ENCODE data around the gene SH2D1B.

Gene SH2D1B

DNA sequence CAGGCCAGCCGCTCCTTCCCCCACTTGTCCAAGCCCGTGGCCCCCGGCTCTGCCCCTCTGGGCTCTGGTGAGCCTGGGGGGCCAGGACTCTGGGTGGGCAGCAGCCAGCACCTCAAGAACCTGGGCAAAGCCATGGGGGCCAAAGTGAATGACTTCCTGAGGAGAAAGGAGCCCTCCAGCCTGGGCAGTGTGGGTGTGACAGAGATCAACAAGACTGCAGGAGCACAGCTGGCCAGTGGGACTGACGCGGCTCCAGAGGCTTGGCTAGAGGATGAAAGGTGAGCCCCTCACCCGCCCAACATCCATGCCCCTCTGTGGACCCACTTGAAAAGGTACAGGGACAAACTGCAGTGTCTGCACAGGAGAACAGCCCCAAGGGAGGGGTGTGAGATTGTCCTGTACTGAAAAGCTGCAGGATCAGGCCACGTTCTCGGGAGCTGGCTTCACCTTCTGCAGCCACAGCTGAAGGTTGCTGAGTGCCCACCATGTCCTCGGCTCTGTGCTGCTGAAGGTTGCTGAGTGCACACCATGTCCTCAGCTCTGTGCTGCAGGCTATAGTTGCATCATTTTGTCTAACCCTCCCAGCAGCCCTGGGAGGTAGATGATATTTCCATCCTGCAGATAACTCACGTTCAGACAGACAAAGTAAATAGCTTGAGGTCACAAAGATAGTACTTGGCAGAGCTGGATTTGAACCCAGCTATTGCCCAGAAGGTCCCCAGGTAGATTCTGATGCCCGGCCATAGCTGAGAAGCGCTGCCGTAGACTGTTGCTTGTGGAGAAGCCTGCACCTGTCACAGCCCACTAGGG is 29.8 kb downstream of the SH2D1B start:
- no peak for DNase-seq (ENCODE audit: low read depth)

GRCh38 chr1:162381383-162381782 is 30.6 kb downstream of the SH2D1B start, which contains the start of gene C1orf226:
TSS of gene C1orf226 (plus strand) at chr1:162381728. CDS start at chr1:162381902, 174 bp downstream.
- no peak for DNase-seq (ENCODE audit: low read depth)

DNA sequence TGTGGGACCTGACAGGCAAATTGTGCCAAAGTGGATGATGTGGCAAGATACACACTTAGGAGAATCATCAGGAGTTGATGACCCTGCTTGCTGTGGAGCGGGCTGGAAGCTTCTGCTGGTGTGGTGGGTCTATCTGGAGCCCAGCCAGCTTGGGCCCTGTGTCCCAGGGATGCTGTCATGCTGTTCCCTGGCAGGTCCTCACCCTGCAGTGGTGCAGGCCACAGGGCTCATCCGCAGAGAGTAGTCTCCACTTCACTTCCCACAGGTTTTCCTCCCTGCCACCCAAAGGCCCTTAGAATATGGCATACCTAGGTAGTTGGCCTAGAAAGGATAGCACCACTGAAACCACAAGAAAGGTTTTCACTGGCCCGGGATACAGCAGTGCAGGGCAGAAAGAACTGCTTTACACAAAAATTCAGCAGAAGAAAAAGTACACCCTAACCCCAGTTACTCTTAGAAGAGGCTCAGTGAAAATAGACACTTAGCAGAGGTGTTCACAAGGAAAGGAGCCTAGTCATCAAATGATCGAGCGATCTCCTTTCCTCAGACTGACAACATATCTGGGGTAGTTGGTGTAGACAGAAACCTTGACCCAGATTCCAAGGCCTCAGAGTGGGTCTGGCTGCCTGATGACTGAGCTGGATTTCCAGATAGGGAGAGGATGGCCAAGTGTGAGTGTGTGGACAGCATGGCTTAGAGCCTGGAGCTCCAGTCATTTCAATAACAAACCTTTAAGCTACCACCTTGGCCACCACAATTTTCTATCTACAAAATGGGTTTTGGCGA is 31.7 kb downstream of the SH2D1B start:
- no peak for DNase-seq (ENCODE audit: low read depth)

- DNase-seq (ENCODE audit: low read depth): no peak
Measured at GRCh38 chr1:162376691-162377090, 35.2 kb downstream of the SH2D1B start, which contains the start of gene SPATA46. TSS of gene SPATA46 (minus strand) at chr1:162376854. CDS start at chr1:162376790, 64 bp downstream.

- no peak for DNase-seq (ENCODE audit: low read depth)
Measured at GRCh38 chr1:162375463-162375862, 36.5 kb downstream of the SH2D1B start.

- DNase-seq (ENCODE audit: low read depth): no peak
Measured at GRCh38 chr1:162374406-162374805, 37.5 kb downstream of the SH2D1B start.

DNA sequence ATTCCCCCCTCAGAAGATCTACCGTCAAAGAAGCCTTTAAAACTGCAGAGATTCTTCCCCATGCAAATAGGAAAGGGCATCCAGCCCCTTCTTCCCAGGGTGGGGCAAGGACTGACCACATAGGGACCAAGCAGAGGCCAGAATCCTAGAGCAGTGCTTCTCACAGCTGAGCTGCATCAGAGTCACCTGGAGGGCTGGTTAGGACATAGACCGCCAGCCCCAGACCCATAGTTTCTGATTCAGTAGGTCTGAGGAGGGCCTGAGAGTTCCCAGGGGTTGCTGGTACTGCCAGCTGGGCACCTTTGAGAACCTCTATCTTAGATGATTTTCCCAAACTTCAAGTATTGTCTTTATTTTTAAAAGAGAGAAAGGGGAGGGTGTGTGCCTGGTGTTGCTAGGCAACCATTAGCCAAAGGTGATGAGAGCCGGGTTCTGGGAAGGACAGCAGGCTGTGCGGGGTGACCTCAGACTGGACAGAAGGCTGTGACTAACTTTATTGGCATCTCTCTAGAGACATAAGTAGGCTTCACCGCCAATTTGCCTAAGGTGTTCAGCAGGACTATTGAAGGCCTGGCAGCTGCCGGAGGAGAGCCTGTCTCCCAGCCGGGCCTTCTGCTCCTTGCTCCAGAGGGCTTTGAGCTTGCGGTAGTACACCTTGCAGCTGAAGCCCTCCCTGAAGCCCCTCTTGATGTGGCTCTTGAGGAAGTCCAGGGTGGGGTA is 38.2 kb downstream of the SH2D1B start:
- DNase-seq (ENCODE audit: low read depth): no peak

- DNase-seq (ENCODE audit: low read depth): no peak
Measured at GRCh38 chr1:162373072-162373427, 38.9 kb downstream of the SH2D1B start.

DNA sequence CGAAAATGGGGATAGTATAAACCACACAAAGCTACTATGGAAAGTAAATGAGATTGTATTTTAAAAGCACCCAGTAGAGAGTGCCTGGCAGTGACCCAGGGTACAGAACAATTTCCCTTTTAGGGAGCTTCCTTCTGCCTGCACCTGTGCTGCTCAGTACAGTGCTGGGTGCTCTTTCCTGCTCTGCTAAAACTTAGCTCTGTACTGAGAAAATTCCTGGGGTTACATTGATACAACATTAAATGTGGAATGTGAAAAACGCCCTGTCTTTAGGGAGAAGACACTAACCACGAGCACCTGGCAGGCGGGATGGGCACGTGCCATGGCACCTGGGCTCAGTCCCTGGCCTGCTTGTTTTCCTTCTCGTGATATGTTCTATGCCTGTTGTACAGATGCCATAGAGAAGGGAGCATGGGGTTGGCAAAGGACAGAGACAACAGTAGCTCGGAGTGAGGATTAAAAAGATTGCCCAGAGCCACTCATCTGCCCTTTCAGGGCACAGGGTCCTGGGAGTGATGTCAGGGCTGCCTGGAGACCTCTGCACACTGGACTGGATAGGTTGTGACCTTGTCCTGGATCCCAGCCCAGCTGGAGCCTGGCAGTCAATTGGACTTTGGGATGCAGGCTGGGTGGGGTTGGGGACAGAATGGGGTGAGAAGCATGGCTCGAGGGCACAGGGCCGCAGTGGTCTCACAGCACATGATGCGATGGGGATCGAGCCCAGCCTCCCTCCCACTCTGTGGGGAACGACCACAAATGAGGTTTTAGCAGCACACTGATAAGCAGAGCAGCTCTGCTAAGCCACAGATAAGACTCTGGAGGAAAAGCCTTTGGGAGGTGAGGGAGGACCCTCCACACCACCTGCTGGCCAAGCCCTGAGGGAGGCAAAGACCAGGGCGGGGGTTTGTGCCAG is 39.5 kb downstream of the SH2D1B start:
- no peak for DNase-seq (ENCODE audit: low read depth)

- DNase-seq (ENCODE audit: low read depth): no peak
Measured at GRCh38 chr1:162371611-162372010, 40.3 kb downstream of the SH2D1B start.

- DNase-seq (ENCODE audit: low read depth): no peak
Measured at GRCh38 chr1:162370721-162371120, 41.2 kb downstream of the SH2D1B start.

GRCh38 chr1:162370161-162370560 is 41.8 kb downstream of the SH2D1B start:
- no peak for DNase-seq (ENCODE audit: low read depth)

GRCh38 chr1:162369571-162369970 is 42.4 kb downstream of the SH2D1B start:
- DNase-seq (ENCODE audit: low read depth): no peak

GRCh38 chr1:162368451-162368850 is 43.5 kb downstream of the SH2D1B start:
- no peak for DNase-seq (ENCODE audit: low read depth)

GRCh38 chr1:162367772-162368171 is 44.2 kb downstream of the SH2D1B start:
- DNase-seq (ENCODE audit: low read depth): no peak

- no peak for DNase-seq (ENCODE audit: low read depth)
Measured at GRCh38 chr1:162367073-162367472, 44.9 kb downstream of the SH2D1B start.

DNA sequence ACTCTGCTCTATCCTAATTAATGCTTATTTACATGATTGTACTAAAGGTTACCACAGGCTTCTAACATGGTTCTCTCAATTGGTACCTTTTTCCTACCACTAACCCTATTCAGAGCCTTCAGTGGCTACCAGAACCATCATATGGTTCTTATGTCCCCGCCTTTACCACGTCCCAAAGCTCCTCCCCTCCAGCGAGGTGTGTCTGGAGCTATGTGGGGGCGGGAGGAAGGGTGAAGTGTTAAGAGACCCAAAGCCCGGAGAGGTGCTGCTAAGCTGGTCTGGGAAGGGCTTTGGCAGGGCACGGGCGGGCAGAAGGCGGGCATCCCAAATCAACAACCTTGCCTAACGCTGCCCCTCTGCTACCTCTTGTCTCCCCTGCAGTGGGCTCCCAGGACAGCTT is 45.3 kb downstream of the SH2D1B start:
- DNase-seq (ENCODE audit: low read depth): no peak

GRCh38 chr1:162366149-162366548 is 45.8 kb downstream of the SH2D1B start:
- DNase-seq (ENCODE audit: low read depth): no peak

DNA sequence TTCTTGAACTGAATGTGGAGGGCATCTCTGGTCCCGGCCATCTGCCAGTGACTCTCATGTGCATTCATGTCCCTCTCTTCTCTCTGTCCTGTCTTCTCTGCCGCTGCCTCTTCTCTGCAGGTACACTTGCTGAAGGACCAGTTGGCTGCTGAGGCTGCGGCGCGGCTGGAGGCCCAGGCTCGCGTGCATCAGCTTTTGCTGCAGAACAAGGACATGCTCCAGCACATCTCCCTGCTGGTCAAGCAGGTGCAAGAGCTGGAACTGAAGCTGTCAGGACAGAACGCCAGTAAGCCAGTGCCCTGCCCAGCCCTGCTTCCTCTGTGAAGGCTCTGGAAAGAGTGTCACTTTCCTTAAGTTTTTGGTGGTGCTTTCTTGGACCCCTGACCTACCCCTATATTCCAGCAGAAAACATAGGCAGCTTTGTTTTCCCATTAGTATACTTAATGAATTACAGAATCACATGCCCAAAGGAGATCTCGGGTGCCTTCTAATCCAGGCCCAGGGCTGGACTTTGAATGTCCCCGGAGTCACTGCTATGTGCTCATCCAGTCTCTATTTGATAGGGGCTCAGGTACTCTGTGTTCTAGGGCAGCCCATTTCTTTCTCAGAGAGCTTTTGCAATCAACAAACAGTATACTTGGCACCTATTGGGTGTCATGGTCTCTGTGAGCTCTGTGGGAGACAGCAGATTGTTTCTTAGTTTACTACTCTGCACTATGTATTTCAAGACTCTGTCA is 46.5 kb downstream of the SH2D1B start:
- no peak for DNase-seq (ENCODE audit: low read depth)

DNA sequence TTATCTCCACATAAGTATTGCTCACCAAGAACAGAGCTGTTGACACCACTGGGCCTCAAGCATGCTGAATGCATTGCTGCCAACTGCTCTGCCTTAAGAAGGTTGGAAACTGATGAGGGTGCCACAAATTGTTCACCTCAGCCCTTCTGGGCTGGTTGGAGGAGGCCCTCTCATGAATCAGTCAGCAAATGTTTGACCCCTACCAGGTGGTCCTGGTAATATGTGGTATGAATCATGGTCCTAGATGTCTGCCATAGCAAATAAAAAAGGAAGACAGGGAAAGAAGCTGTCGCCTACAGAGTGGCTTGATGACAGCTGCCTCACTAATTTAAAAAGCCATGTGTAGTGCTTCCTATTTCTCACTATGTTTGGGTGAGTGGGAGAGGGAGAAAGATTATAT is 47.4 kb downstream of the SH2D1B start:
- DNase-seq (ENCODE audit: low read depth): no peak

DNA sequence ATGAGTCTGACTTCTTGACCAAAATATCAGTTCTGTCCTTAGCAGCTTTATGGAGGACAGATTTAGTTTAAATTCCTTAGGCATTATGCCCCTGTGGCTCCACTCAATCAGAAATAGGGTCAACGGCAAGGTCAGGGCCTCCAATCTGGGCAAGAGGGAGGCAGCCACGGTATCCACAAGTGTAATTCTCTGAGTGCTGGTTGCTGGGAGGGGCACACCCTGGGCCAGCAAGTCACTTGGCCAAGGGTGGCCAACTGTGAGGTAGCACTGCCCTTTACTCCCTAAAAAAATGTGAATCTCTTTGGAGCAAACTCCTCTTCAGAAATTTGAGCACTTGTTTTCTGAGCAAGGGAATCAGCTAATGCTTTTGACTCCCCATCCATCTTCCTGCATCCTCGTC is 48.1 kb downstream of the SH2D1B start:
- no peak for DNase-seq (ENCODE audit: low read depth)
